Stimulated activated naive CD4-positive, alpha-beta T cell (primary cell): ENCODE measurements around the gene UBE2A.

Source experiments
- DNase-seq, 6 experiments: peaks; one replicate each; lab custom pipeline; 2025; lab: John Stamatoyannopoulos, UW

Gene UBE2A

GRCh38 chrX:119607018-119607389 lies 32.6 kb downstream of the UBE2A start:
- no peak for DNase-seq

GRCh38 chrX:119614776-119615175 lies 40.4 kb downstream of the UBE2A start:
- no peak for DNase-seq

DNA sequence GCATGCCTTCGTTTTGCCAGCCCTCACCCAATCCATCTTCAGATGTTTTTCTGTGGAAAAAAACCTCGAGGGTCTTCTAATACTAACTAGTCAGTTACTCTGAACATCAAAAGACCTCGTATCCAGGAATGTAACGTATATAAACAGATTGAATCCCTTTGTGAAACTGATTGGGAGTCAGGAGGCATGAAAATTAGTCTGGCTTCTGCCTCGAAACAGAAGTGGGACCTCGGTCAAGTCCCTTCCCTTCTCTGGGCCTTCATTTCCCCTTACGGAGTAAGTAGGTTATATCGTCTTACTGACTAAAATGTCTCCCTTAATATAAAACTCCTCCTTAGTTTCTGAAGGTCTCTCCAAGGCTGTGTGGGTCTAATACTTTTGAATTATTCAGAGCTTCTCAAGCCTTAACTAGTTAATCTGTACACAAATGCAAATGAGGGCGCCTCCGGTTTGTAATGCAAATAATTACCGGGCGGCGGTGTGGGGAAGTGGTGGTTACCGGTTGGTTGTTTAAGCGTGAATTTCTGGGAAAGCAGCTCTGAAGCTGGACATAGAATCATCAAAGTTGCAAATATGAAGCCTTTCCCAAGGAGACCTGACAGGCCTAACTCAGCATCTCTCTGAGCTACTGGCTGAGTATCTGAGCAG lies 43.3 kb downstream of the UBE2A start:
- no peak for DNase-seq

DNA sequence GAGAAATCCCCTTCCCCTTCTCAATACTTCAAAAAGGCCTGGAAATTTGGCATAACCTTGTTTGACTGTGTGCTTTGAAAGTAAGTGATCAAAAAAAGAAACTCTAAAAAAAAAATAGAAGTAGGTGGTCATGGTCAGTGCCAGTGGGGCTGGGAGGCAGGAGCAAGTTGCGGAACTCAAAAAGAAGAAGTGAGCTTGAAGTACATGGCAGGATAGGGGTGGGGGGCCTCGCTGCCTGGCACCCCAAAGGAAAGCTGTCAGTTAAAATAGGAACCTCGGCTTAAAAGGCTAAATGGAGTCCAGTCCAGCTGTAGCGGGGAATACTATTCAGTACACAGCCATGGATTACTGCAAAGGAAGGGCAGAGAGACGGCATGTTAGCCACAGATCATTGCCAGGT lies 44.1 kb downstream of the UBE2A start:
- no peak for DNase-seq

DNA sequence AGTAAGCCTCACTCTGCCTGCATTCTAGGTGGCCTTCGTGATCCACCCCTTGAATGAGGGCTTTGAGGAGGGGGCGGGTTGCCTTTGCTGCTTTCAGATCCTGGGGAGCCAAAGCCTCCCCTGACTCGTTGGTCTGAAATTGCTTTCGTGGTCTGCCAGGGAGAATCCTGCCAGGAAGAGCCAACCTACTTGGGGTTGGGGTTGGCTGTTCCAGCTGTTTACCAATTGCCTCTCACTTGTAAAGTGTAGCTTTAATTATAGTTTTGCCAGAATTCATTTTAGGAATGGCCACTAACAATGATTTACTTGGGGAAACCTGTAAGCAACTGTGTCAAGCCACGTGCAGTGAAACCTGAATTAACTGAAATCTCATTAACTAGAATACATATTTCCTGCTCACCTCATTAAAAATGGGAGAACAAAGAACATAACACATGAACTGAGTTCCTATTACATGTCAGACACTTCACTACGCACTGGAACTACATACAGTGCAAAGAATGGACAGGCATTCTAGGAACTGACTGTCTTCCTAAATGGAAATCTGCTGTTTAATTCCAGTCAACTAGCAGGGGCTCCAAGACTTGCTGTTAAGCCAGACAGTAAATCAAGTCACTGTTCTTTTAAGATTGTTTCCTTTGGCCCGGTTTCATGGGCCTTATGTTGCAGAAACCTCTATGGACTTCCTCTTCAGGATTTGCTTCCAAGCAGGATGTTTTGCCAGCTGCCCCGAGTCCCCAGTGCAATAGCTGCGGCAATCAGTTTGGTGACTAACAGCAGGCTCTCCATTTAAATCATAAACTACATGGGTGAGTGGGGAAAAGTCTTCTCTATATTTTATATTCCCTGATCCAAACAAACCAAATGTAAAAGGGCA lies 48.2 kb downstream of the UBE2A start:
- no peak for DNase-seq

DNA sequence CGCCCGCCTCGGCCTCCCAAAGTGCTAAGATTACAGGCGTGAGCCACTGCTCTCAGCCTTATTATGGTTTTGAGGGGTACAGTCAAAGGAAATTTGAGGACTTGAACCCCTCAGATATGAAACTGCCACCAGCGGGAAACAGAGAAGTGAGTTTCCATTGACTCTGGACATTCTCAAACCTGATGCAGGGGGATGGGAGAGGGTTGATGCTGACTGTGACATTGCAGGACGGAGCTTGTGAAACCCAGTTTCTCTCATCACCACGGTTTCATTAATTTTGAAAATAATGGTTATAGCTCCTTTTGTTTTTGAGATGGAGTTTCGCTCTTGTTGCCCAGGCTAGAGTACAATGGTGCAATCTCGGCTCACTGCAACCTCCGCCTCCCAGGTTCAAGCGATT lies 50.1 kb downstream of the UBE2A start:
- no peak for DNase-seq

- DNase-seq, result no peak
These were observed 50.7 kb downstream of the UBE2A start for GRCh38 chrX:119624951-119625668.

- no peak for DNase-seq
These were observed 51.5 kb downstream of the UBE2A start for GRCh38 chrX:119625843-119626242.
